Thyroid gland (tissue), 4 donors: Measurements from ENCODE around the gene RAB21.

ENCODE experiments used
- CTCF ChIP-seq, 6 experiments: fragments of 200-600 bp in 3 of 6; fragments of 450-650 bp in 3 of 6; sonication (generic) in 3 of 6; IDR thresholded peaks; one replicate each; pipeline ENCODE4 v1.5.1; 2016 to 2019; ENCODE audit warnings: antibody characterized with exemption in 6 of 6, mild to moderate bottlenecking in 2 of 6, inconsistent platforms in 1 of 6, moderate library complexity in 1 of 6
- POLR2A ChIP-seq, 2 donors: fragments of 450-650 bp; IDR thresholded peaks; one replicate each; pipeline ENCODE4 v1.6.1; 2017; ENCODE audit warnings: antibody characterized with exemption in 2 of 2, mild to moderate bottlenecking in 2 of 2, moderate library complexity in 1 of 2

- no peak for TF ChIP-seq CTCF (IDR thresholded peaks at IDR 0.05)
- TF ChIP-seq POLR2A (IDR thresholded peaks at IDR 0.05): no peak
These were observed 42.9 kb downstream of the RAB21 start for GRCh38 chr12:71797531-71797930.
